CD4-positive, alpha-beta T cell treated with Interleukin-4 for 1 hour (primary cell): Measurements from ENCODE around the gene CDC23.

Experiments
- DNase-seq, 2 donors: peaks; one replicate each; pipeline ENCODE4 v3.0.0-alpha.2; 2020 to 2022

Gene CDC23

GRCh38 chr5:138139781-138140090 lies 73.4 kb downstream of the CDC23 start:
- no peak for DNase-seq

GRCh38 chr5:138138949-138139780 lies 74.0 kb downstream of the CDC23 start, which contains the start of gene NME5:
NME5 (minus strand) TSS chr5:138139428; CDS start chr5:138138780, 648 bp downstream.
- no peak for DNase-seq
